Right renal cortex interstitium (tissue), 3 donors: ENCODE results near the gene PSMG4. TPM values are rescaled to one million over a fixed set of nuclear protein-coding genes. Genes with fewer than 3 reads are reported as not detected.

Source experiments
- DNase-seq, 3 donors: peaks; one replicate each; pipeline ENCODE4 v3.0.0-alpha.2; 2013; ENCODE audit warnings: low read depth in 3 of 3, low spot score in 2 of 3
- polyA plus RNA-seq, 3 donors: library from polyadenylated mRNA; unstranded; fragments of 120-200 nt; gene quantifications; one replicate each; pipeline ENCODE4 v1.2.1, GENCODE V29; 2013; ENCODE audit not compliant: insufficient read length in 3 of 3

PSMG4 gene
- polyA plus RNA-seq, 3 donors: 14.7 to 19.0 (median 16.3) TPM

DNA sequence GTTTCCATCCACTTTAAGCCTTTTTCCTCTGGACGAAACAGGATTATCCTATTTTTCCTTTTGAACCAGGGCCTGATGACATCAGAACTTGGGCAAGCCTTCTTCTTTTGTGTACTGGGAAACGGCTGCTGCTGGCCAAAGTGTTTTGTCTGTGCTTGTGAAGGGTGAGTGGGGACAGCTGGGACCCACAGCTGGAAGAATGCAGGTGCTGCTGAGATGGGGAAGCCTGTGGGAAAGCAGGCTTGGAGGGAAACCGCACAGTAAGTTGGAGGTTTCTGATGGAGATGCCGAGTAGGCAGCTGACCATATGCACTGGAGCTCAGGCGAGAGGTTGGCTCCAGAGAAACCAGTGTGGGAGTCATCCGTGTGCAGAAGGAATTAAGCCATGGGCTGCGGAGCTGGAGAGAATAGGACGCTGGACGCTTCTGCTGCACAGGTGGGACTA, 8.5 kb upstream of the PSMG4 start:
- DNase-seq: no peak

DNA sequence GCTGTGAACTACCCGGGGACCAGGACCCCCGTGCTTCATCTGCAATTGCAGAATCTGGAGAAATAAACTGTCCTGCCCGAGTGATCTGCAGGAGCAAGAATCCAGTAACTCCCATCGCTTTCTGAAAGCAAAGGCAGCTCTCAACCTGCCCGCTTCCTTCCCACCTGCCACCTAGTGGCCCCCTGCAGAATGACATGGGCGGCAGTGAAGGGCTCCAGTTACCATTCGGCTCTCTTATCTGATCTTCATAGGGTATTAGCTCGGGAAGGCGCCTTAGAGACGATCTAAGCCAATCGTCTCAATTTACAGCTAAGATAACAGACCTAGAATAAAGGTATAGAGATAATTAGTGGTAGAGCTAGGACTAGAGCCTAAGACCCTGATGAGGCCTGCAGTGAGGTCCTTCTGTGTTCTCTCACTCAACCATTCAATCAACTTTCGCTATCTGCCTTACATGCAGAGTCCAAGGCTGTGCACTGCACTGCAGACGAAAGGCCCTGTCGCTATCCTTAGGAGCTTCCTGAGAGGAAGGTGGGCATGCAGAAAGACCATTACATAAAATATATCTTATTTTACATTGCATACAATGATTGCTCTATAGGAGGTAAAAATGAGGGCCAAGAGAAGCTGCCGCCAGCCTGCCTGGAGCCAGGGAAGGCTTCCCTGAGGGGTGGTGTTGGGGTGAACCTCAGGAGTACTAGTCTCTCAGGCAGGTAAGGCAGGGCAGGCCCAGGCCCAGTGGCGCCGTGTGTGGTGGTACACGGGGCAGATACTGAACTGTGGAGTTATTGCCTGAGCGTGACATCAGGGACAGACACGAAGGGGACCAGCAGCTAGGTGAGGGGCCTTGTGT, 7.1 kb upstream of the PSMG4 start:
- DNase-seq: no peak

GRCh38 chr6:3252369-3252768, 6.4 kb upstream of the PSMG4 start:
- DNase-seq: no peak

- no peak for DNase-seq
These were observed 5.7 kb upstream of the PSMG4 start for GRCh38 chr6:3252861-3253596.

DNA sequence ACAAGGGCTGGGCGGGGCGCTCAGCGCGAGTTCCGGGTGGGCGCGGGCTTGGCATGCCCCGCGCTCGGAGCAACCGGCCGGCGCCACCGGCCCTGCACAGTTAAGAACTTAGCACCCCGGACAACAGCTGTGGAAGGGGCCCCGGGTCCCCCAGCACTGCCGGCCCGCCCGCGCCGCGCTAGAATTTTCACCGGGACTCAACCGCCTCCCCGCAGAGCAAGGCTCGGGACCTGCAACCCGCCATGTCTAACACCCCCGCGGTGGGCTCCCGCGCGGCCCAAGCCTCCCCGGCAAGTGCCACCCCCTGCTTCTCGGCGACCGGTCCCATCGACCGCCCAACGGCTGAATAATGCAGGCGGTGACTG, 5.2 kb upstream of the PSMG4 start:
- DNase-seq: no peak

DNA sequence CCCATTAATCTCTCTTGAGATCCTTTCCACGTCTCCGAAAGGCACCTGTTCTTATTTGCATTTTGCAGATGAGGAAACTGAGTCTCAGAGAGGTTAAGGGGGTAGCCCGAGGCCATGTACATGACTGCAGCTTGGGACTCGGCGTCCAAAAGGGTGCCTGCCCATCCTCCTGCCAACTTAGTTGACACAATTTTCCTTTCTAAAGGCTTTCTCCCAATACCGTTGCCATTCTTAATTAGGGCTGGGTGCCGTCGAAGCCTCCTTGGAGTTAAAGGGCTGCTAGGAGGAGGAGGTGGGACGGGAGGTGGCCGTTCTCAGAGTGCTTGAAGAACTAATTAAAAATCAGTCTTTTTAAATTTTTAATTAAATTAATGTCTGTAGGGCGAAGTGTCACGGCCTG, 546 bp upstream of the PSMG4 start:
- DNase-seq: no peak

DNA sequence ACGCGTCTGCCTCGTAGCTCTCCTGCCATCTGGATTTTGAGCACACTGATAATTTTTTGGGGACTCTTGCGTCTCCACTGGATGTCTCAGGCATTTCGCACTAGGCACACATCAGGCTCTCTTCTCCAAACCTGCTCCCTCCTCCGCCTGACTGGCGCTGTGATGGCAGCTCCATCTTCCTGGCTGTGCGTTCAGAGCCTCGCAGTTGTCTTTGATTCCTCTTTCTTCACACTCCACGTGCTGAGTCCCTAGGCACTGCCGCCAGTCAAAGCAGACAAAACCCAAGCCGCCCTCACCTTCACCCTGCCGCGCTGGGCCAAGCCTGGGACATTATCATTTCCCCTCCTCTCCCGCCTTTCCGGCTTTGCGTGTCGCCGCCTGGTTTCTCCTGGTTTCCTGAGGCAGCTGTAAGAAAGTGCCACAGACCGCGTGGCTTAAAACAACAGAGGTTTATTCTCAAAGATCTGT, 778 bp downstream of the PSMG4 start:
- DNase-seq: no peak

GRCh38 chr6:3260296-3260695, 1.5 kb downstream of the PSMG4 start:
- no peak for DNase-seq

DNA sequence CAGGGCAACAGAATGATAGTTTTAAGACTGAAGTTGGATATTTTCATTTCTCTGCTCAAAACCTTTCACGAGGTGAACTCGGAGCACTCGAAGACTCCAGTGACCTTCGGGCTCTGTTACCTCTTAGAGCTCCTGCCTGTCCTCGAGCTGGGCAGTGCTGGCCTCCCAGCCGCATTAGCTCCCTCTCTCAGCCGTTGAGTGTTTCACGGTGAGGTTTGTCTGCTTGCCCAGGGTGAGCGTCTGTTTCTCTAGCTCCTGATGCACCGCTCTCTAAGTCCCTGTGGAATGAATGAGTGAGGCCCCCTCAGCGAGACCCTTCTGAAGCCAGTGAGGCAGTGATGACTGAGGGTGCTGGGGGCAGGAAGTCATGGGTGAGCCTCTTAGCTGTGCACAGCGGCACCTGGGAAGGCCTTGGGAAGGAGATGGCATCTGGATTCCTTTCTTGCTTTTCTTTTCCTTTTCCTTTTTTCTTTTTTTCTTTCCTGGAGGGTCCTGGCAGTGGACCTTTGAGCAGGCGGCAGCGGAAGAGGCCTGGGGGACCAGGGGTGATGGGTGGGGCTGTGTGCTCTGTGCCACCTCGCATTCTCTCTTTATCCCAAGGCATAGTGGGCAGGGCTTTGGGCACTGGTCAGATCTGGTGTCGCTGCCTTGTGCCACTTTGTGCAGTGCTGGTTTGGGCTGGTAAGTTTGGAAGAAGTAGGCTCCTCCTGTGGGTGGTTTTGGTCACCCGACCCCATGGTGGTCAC, 2.2 kb downstream of the PSMG4 start:
- DNase-seq: no peak

DNA sequence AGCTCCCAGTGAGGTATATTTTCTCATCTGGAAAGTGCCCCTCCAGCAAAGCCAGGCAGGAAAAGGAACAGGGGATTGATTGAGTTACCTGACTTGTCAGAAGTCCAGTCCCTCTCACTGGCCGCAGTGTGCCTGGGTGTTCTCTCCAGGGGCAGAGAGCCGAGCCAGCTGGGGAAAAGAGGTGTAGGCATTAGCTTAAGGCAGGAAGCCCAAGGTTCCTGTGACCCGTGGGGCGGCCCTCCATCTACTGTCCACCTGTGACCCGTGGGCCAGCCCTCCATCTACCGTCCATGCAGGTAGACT, 2.7 kb downstream of the PSMG4 start:
- no peak for DNase-seq

DNA sequence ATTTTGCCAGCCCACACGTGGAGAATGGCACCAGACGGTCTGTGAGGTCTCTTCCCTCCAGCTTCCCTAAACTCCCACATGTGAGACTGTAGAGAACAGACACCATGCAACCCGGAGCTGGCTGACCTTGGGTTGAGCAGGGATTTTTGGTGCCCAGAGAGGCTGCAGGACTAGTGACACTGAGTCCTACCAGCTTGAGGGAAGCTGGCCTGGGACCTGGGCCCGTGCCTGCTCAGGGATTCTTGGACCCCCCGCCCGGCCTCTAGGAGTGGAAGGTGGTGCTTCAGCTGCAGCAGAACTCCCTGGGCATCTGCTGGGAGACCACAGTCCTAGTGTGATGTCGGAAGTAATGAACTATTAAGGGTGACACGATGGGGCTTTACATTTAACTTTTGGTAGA, 3.2 kb downstream of the PSMG4 start:
- DNase-seq: no peak

DNA sequence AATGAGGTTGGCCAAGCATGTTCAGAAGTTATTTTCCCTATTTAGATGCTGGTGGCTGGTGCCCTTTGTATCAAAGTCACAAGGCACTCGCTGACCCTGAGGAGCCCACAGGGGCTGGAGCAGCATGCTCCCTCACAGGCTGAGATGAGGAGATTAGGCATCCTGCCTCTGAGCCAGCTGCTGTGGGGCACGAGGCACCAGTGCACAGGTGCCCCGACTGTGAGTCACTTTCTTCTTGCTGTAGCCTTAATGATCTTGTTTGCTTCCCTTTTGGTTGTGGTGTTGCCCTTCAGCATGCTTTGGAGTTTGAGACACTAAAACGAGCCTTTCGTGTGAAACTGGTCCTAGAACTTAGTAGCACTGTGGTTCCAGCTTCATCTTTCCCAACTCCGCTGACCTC, 4.3 kb downstream of the PSMG4 start:
- no peak for DNase-seq

DNA sequence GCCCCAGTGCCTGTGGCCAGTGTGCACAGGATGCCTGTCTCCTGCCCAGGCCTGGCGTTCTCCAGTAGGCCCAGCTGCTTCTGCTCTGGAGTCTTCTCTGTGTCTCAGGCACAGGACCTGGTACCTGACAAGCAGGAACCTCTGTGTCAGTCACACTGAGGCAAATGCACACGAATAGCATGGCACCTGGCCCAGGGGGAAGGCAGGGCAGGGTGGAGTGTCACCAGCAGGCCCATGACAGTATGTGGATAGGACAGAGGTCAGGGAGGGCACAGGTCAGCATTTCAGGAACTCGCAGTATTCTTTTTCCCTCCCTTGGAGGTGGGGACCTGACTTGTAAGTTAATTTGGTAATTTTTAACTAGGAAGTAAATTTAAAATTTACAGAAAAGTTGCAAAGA, 5.6 kb downstream of the PSMG4 start:
- DNase-seq: no peak

DNA sequence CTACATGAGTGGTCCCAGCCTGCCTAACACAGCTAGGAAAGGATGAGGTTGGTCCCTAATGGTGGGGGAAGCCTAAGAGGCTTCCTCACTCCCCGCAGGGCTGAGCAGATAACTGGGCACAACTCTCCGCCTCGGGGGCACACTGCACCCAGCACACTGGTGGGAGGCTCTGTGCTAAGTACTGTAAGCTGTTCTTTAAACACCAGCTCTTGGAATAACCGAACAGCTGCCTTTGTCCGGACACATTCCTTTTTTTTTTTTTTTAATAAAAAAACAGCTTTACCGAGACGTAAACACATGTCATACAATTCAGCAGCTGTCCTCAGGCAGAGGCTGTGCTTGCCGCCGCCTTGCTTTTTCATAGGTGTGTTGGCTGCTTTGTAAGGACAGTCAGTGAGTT, 6.9 kb downstream of the PSMG4 start:
- DNase-seq: no peak

GRCh38 chr6:3266170-3266569, 7.4 kb downstream of the PSMG4 start:
- DNase-seq: no peak

GRCh38 chr6:3267162-3267561, 8.4 kb downstream of the PSMG4 start:
- no peak for DNase-seq

- no peak for DNase-seq
These were observed 9.9 kb downstream of the PSMG4 start for GRCh38 chr6:3268680-3269079.

DNA sequence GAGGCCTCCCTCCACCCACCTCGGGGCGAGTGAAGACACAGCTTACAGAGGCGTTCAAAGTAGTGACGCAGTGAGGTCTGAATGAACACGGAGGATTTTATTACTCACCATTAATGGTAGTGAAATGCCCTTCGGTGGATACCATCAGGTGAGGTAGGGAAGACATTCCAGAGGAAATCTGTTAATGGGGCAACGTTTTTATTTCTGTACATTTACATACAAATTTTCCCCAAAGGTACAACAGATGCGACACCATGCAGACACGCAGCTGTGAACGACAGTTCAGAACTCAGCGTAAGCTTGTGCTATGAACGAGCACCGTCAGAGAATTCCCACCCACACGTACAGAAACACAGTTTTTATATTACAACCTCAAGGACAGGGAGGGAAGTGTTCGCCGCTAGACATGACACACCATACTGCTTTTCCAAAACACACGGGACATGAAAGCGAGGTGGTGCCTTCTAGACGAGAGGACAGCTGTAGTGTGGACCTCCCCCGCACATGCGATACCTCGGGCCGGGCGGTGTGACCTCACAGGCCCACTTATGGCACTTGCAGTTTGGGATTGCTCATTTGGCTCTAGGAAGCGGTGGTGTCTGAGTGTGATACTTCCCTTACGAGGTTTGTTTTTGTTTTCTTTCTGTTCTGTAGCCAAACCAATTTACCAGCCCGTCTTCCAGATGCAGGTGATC, 10.7 kb downstream of the PSMG4 start:
- no peak for DNase-seq

- no peak for DNase-seq
These were observed 11.5 kb downstream of the PSMG4 start for GRCh38 chr6:3270258-3270657.

DNA sequence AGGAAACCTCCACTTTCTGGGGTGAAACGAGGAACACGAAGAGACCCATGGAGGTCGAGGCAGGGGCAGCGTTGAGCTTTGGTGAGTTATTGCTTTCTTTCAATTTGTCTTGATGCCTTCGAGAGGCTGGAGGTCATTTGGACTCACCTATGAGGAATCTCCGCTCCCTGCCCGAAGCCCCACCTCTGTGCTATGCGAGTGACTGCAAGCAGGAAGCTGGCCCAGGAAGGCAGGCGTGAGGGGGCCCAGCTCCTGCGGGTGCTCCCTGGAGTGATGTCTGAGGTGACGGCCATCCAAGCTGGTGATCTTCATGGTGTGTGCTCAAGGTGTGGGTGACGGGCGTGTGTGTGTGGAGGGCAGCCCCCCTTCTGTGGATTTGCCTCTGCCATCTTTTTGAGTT, 13.0 kb downstream of the PSMG4 start:
- no peak for DNase-seq
